GM12864 (cell line): Measurements from ENCODE around the gene PSEN2.
"Not testable (repeated sequence)": the region's sequence is repeated elsewhere in the genome, so short reads cannot be mapped to it uniquely, and the experiment has no call there.

Experiments
- DNase-seq: peaks from one replicate; pipeline ENCODE4 v3.0.0-alpha.2; 2011; ENCODE audit warnings: low read depth
- H3K4me3 ChIP-seq: 2 replicates; pipeline ENCODE4 v1.5.1; 2011; ENCODE audit warnings: mild to moderate bottlenecking, low read depth, low read length, control low read depth
- CTCF ChIP-seq: IDR thresholded peaks from 2 replicates; pipeline ENCODE4 v1.5.1; 2011; ENCODE audit warnings: low read depth, mild to moderate bottlenecking, moderate library complexity, low read length, control low read depth, inconsistent platforms; ENCODE audit errors: missing control alignments

Gene PSEN2

GRCh38 chr1:226838456-226838855, 32.0 kb upstream of the PSEN2 start:
- no peak for TF ChIP-seq CTCF
- no peak overlapping the region for H3K4me3 ChIP-seq
- DNase-seq: no peak

GRCh38 chr1:226845624-226846023, 24.8 kb upstream of the PSEN2 start:
- no peak for TF ChIP-seq CTCF
- DNase-seq: no peak
- no peak overlapping the region for H3K4me3 ChIP-seq

GRCh38 chr1:226846786-226847185, 23.6 kb upstream of the PSEN2 start:
- no peak for TF ChIP-seq CTCF
- no peak for DNase-seq
- H3K4me3 ChIP-seq: no peak overlapping the region

GRCh38 chr1:226854548-226854947, 15.9 kb upstream of the PSEN2 start:
- not testable (repeated sequence) for H3K4me3 ChIP-seq, DNase-seq

GRCh38 chr1:226862890-226863289, 7.5 kb upstream of the PSEN2 start:
- DNase-seq: no peak
- TF ChIP-seq CTCF: no peak
- H3K4me3 ChIP-seq: no peak overlapping the region

- no peak for DNase-seq
- no peak for TF ChIP-seq CTCF
- no peak overlapping the region for H3K4me3 ChIP-seq
Observed at GRCh38 chr1:226863446-226863845, 7.0 kb upstream of the PSEN2 start.

GRCh38 chr1:226864311-226864710, 6.1 kb upstream of the PSEN2 start:
- DNase-seq: no peak
- no peak for TF ChIP-seq CTCF
- no peak overlapping the region for H3K4me3 ChIP-seq

GRCh38 chr1:226865590-226865989, 4.8 kb upstream of the PSEN2 start:
- no peak for DNase-seq
- TF ChIP-seq CTCF: no peak
- no peak overlapping the region for H3K4me3 ChIP-seq
